GM19035 (cell line): ENCODE results near the gene EPB41L4A.
"Not testable (repeated sequence)": the region's sequence is repeated elsewhere in the genome, so short reads cannot be mapped to it uniquely, and the experiment has no call there.

Experiments
- ATAC-seq: cut with Tn5 transposase; IDR thresholded peaks from one replicate; pipeline ENCODE4 v1.9.1; 2021; ENCODE audit not compliant: unreplicated experiment

EPB41L4A gene

GRCh38 chr5:112258571-112258970 is 160.5 kb downstream of the EPB41L4A start:
- no peak for ATAC-seq

- ATAC-seq: no peak
Measured at GRCh38 chr5:112257976-112258375, 161.1 kb downstream of the EPB41L4A start.

DNA sequence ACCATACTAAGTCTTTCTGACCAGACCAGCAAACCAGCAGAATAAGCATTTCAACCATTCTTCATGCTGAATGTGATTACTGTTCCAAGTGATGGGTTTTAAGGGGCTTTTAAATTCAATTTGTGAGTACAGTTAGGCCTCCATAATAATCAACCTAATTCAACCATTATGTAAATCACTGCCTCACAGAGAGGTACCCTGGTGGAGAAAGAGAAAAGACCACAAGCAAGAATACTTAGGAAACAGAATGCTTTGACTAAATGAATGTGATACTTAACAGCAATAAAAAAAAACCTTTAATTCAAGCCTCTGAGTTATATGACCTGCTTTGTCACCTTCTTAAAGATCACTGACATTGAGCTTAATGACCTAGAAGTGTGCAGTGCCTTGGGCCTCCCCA is 162.1 kb downstream of the EPB41L4A start:
- no peak for ATAC-seq

GRCh38 chr5:112254303-112254702 is 164.8 kb downstream of the EPB41L4A start:
- no peak for ATAC-seq

- no peak for ATAC-seq
Measured at GRCh38 chr5:112253478-112254250, 165.4 kb downstream of the EPB41L4A start.

- no peak for ATAC-seq
Measured at GRCh38 chr5:112250551-112250950, 168.5 kb downstream of the EPB41L4A start.

DNA sequence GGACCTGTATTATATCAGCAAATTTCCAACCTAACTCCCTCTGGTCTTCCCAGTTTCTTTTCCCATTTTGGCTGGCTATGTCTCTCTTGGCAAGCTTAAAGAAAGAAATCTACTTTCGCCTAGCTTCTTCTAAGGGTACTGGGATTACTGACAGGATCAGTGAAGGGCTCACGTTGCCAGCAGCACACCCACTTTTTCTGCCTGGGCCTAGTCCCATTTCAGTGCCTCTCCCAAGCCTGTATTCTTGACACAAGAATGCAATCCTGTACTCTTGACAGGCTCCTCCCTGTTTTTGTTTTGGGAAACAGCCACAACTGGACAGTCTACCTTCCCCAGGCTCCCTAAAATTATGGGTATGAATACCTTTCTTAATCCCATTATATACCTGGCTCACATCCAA is 170.5 kb downstream of the EPB41L4A start:
- ATAC-seq: no peak

- ATAC-seq: no peak
Measured at GRCh38 chr5:112247960-112248359, 171.1 kb downstream of the EPB41L4A start.

DNA sequence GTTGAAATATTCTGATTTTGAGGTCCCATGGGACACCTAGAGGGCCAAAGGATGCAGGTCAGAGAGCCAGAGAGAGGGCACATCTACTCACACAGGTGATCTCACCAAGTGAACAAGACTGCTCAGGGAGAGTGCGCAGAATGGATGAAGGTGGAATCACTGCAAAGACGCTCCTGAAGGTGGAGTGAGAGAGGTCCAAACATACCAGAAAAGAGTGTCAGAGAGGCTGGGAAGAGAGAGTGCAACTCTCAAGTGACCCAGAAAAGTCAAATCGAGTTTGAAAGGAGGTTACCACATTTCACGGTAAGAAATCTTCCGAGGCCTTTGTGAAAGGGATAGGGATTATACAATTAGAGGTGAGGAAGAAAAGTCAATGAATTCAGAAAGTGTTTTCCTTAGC is 173.4 kb downstream of the EPB41L4A start:
- ATAC-seq: no peak

- ATAC-seq: no peak
Measured at GRCh38 chr5:112239996-112240395, 179.1 kb downstream of the EPB41L4A start.

DNA sequence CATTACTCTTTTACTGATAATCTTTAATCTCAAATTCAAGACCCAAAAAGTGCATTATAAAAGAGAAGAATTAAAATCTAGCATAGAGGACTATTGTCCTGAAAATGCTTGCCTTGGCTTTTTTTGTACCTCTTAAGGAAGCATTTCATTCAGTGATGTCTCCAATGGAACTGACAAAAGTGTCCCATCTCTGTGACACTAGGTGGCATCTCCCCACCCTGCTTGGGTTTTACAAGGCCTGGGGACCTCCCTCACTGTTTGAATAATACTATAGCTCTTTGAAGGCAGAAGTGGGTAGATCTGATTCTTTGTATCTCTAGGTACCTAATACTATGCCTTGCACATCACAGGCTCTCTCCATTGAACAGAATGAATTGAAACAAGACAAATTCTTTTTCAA is 180.6 kb downstream of the EPB41L4A start:
- no peak for ATAC-seq

GRCh38 chr5:112237456-112237855 is 181.6 kb downstream of the EPB41L4A start:
- ATAC-seq: no peak

DNA sequence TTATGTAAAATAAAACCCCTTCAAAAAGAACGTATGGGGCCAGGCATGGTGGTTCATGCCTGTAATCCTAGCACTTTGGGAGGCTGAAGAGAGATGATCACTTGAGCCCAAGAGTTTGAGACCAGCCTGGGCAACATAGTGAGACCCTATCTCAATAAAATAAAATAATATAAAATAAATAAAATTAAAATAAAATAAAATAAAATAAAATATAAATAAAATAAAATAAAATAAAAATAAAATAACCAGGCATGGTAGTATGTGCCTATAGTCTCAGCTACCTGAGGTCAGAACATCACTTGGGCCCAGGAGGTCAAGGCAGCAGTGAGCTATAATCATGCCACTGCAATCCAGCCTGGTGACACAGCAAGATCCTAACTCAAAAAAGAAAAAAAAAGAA is 185.1 kb downstream of the EPB41L4A start:
- ATAC-seq: no peak

- ATAC-seq: no peak
Measured at GRCh38 chr5:112232667-112233066, 186.4 kb downstream of the EPB41L4A start.

GRCh38 chr5:112230606-112231005 is 188.5 kb downstream of the EPB41L4A start:
- ATAC-seq: no peak

DNA sequence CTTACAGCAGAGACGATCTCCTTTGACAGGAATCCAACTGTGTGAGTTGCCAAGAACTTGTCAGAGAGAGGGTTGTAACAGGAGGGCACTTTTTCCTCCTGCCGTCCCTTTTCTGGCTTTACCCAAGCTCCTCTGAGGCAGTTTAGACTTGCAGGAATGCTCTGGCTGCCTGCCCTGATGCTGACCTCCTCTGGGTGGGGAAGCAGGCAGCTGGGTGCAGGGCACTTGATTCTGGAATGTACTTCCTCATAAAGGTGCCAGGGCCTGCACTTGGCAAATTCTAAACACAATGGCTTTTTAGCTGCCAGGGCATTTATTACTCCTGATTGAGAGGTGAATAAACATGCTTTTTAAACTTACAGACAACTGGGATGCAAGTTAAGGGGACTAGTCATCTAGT is 190.4 kb downstream of the EPB41L4A start:
- ATAC-seq: no peak

DNA sequence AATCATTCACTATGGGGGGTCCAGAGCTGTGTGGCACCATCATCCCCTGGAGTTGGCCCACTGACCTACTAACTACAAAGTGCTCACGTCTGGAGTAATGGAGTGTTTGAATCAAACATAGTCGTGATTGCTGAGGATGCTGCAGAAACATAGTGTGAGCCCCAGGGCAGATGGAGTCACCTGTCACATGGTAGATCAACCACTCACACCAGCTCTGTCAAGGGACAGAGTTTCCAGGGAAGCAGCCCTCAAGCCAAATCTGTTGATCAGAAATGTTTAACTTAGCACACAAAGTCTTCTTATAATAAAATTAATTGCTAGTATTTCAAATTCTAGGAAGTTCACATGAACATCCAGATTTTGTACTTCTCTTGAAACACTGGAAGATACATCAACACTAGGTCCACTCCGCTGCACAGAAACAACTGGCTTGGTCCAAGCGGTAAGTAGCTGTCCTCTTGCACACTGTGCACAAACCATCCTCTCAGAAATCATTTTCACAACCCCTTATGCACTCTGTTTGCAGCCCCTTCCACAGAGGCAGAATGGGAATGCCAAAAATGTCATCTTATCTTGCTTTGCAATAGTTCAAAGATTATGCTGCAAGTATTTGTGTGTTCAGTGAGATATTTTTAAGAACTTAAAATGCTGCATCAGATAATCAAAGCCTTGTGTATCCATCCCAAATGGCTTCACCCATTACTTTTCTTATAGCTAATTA is 191.0 kb downstream of the EPB41L4A start:
- no peak for ATAC-seq

GRCh38 chr5:112226215-112226614 is 192.9 kb downstream of the EPB41L4A start:
- no peak for ATAC-seq

GRCh38 chr5:112222997-112223396 is 196.1 kb downstream of the EPB41L4A start:
- not testable (repeated sequence) for ATAC-seq

GRCh38 chr5:112221128-112221527 is 197.9 kb downstream of the EPB41L4A start:
- ATAC-seq: no peak

GRCh38 chr5:112219000-112219399 is 200.1 kb downstream of the EPB41L4A start:
- ATAC-seq: no peak

DNA sequence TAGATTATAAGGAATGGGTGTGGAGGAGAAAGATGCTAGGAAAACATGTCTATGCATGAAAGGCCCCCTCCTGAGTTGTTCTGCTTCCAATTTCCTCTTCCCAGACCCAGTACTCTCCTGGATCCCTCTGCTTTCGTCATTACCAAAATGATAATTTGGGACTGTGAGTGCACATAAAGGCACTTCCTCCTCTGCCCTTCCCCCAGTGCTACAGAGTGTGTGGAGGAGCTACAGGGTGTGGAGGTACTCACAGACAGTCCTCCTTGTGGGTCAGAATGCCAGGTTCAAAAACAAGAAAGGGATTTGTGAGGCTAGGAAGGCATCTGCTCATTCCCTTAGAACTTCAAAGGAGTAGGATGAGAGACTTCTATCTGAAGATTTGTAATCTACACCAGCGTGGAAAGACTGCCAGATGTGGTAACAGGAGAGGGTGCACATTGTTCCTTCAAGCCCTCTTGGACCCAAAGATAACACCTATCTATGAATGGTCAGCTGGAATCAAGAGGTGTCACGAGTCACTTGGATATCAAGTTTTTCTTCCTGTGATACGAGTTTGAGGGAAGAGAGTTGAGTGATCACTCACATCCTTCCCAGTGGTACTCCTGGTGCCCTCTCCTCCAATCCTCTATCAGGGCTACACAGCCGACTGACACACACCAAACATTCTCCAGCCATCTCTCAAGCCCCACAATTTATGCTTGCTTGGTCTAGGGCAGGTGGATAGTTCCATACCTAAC is 201.1 kb downstream of the EPB41L4A start:
- ATAC-seq: no peak
